GM12892 (cell line): ENCODE data around the gene NPHP4.

Source experiments
- DNase-seq: peaks from one replicate; pipeline ENCODE4 v3.0.0; 2011; ENCODE audit not compliant: insufficient read length
- FAIRE-seq: peaks from 2 replicates; lab custom pipeline; 2011; peaks lifted over from hg19 to GRCh38; lab: Jason Lieb, UNC
- POLR2A ChIP-seq: IDR thresholded peaks from 2 replicates; pipeline ENCODE4 v1.6.1; 2011; ENCODE audit warnings: low read depth, low read length, control low read depth
- POLR2AphosphoS5 ChIP-seq: IDR thresholded peaks from 2 replicates; pipeline ENCODE4 v1.6.1; 2011; ENCODE audit warnings: low read depth, low read length, control low read depth
- TAF1 ChIP-seq: IDR thresholded peaks from 2 replicates; pipeline ENCODE4 v1.6.1; 2011; ENCODE audit warnings: low read depth, mild to moderate bottlenecking, control low read depth, low read length, borderline replicate concordance

Gene NPHP4

DNA sequence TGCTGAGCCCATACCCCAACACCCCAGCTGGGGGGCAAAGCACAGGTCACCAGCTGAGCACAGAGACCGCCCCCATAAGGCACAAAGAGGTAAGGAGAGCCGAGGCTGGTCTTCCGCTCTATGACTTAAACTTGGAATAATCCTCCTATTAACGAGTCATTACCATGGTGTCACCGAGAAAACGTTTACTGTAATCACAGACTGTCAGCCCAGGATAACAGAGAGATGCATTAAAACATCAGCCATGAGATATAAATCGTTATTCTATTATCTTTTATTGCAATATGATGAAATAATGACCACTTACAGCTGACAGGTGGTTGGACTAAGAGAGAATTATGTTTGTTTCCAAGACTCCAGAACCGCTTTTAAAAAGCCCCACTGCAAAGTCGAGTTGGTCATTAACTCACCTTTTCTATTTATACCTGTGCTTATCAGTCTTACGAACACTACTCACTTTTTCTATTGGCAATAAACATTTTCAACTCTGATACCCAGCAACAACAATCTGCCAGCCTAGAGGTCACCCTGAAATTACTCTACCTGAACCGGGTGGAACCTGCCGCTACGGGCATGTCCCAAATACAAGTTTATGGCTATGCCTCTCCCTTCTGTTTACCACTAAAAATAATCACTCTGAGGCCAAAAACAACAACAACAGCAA is 21.5 kb downstream of the NPHP4 start:
- DNase-seq (no peak), FAIRE-seq (no peak)
- no peak for TF ChIP-seq TAF1
- no peak for TF ChIP-seq POLR2AphosphoS5
- TF ChIP-seq POLR2A = no peak

DNA sequence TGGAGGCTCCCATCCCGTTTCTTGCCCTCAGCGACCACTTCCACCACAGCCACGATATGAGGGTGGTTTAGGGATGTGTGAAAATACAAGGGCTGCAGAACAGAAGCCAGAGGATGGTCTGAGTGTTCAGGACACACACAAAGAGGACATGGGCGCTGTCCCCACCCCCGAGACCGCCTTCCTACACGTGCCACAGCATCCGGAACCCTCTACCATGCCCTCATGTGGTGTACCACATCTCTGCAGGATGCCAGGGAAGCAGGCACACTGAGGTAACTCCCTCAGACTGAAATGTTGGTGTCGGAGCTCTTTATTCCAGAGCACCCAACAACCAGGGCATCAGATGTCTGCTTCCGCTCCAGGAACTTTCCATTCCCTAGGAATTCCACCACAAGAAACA is 23.1 kb downstream of the NPHP4 start:
- FAIRE-seq (no peak), DNase-seq (no peak)
- no peak for TF ChIP-seq TAF1
- TF ChIP-seq POLR2A = no peak
- no peak for TF ChIP-seq POLR2AphosphoS5

GRCh38 chr1:5968161-5968736 is 24.0 kb downstream of the NPHP4 start:
- no peak for TF ChIP-seq TAF1
- TF ChIP-seq POLR2A = no peak
- no peak for TF ChIP-seq POLR2AphosphoS5
- FAIRE-seq (no peak), DNase-seq (no peak)

DNA sequence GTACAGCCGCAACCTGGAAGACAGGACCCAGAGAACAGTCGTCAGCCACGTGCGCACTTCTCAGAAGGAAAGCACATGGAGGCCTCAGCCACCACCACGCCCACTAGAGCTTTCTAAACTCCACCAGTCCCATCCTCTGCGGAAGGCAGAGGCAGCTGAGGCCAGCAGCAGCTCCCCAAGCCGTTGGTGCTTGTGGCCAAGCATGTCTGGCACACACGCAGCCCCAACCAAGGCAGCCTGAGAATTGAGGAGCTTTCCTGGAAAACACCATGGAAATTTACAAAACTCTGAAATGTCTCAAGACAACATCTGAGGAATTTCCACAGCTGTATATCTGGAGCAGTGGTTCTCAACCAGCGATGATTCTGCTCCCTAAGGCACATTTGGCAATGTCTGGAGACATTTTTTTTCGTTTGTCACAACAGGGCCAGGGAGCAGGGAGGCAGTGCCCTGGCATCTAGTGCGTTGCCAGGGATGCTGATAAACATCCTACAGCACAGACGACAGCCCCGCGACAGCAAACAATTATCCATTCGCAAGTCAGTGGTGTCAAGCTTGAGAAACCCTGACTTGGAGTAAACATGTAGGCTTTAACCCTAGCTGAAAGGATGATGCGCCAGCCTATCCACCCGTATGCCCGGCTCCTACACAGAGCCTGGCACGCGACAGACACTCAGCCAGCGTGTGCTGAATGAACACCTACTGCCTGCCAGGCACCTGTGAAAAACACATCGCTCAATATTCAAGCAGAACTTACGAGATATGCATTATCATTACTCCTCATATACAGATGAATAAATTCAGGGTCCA is 24.7 kb downstream of the NPHP4 start:
- TF ChIP-seq POLR2AphosphoS5 (no peak), POLR2A (no peak), TAF1 (no peak)
- no peak for FAIRE-seq
- DNase-seq = no peak

- DNase-seq (no peak), FAIRE-seq (no peak)
- TF ChIP-seq TAF1 (no peak), POLR2AphosphoS5 (no peak), POLR2A (no peak)
Measured at GRCh38 chr1:5966543-5967205, 25.6 kb downstream of the NPHP4 start.

- TF ChIP-seq POLR2A = no peak
- TF ChIP-seq POLR2AphosphoS5 = no peak
- no peak for TF ChIP-seq TAF1
- FAIRE-seq (no peak), DNase-seq (no peak)
Measured at GRCh38 chr1:5965586-5966131, 26.6 kb downstream of the NPHP4 start.

GRCh38 chr1:5962265-5963105 is 29.7 kb downstream of the NPHP4 start:
- DNase-seq (no peak), FAIRE-seq (no peak)
- TF ChIP-seq TAF1 (no peak), POLR2AphosphoS5 (no peak), POLR2A (no peak)

- no peak for TF ChIP-seq POLR2A
- TF ChIP-seq POLR2AphosphoS5 = no peak
- no peak for TF ChIP-seq TAF1
- DNase-seq = no peak
- no peak for FAIRE-seq
Measured at GRCh38 chr1:5961601-5962000, 30.6 kb downstream of the NPHP4 start.

GRCh38 chr1:5960336-5960735 is 31.9 kb downstream of the NPHP4 start:
- DNase-seq (no peak), FAIRE-seq (no peak)
- no peak for TF ChIP-seq POLR2A
- TF ChIP-seq TAF1 = no peak
- TF ChIP-seq POLR2AphosphoS5 = no peak

- DNase-seq = no peak
- no peak for FAIRE-seq
- TF ChIP-seq POLR2A = no peak
- no peak for TF ChIP-seq POLR2AphosphoS5
- no peak for TF ChIP-seq TAF1
Measured at GRCh38 chr1:5959667-5960230, 32.5 kb downstream of the NPHP4 start.
